Measurements from ENCODE around the gene IFNB1. TPM values are rescaled to one million over a fixed set of nuclear protein-coding genes. Genes with fewer than 3 reads are reported as not detected.

Gene IFNB1
- total RNA-seq, 1 donor from 2014 or later: not detected

DNA sequence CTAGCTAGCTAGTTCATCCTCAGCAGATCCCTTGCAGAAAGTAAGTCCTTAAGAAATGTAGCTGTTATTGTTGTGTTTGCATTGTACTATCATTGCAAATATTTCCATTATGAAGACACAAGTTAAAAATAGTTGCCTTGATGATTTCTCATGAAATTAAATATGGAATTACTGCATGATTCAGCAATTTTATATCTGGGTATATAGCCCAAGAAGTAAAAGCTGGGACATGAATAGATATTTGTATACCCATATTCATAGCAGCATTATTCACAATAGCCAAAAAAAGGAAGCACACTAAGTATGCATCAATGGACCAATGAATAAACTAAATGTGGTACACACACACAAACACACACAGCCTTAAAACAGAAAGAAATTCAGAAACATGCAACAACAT lies 6.8 kb downstream of the IFNB1 start:
- Histone ChIP-seq H3K36me3 (no peaks in the 10 kb centered on the region), H3K4me3 (no peak overlapping the region), H3K9me3 (no peaks in the 10 kb centered on the region), H3K27ac (no peak overlapping the region), H3K27me3 (no peaks in the 10 kb centered on the region), H3K4me1 (no peaks in the 10 kb centered on the region)
- DNase-seq (no peak), ATAC-seq (no peak)
- intact Hi-C loops (cut with DNase I): no loop called here
- no peak for TF ChIP-seq CTCF (IDR thresholded peaks at IDR 0.05)

DNA sequence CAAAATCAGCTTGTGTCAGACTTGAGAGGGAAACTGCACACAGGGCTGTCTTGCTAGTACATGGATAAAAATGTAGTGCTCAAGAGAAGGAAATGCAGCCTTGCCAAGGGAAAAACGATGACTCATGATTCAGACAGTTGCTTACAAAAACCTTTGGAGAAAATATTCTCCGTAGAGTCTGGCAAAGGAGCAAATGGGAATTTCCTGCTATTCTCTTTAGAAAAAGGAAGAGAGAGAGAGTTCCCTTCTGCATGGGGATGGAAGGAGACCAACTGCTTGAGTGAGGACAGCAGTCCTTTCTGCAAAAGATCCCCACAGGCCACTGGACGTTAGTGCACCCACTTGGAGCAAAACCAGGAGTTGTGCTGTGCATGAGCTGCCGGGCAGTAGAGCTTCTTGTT lies 7.6 kb downstream of the IFNB1 start:
- peak; percentile 35 for TF ChIP-seq CTCF (IDR thresholded peaks at IDR 0.05)
- no peaks in the 10 kb centered on the region for H3K9me3 ChIP-seq
- H3K4me3 ChIP-seq: no peak overlapping the region
- ATAC-seq: peak; percentile 83
- no peaks in the 10 kb centered on the region for H3K36me3 ChIP-seq
- intact Hi-C loops (cut with DNase I): no loop called here
- no peaks in the 10 kb centered on the region for H3K4me1 ChIP-seq
- H3K27me3 ChIP-seq: no peaks in the 10 kb centered on the region
- H3K27ac ChIP-seq: no peak overlapping the region
- no peak for DNase-seq

GRCh38 chr9:21060919-21061561 lies 16.7 kb downstream of the IFNB1 start:
- H3K27me3 ChIP-seq: no peaks in the 10 kb centered on the region
- intact Hi-C loops (cut with DNase I): no loop called here
- ATAC-seq: no peak
- no peak for TF ChIP-seq CTCF (IDR thresholded peaks at IDR 0.05)
- no peak overlapping the region for H3K4me3 ChIP-seq
- no peaks in the 10 kb centered on the region for H3K36me3 ChIP-seq
- no peaks in the 10 kb centered on the region for H3K4me1 ChIP-seq
- H3K27ac ChIP-seq: no peak overlapping the region
- DNase-seq: no peak
- H3K9me3 ChIP-seq: no peaks in the 10 kb centered on the region

DNA sequence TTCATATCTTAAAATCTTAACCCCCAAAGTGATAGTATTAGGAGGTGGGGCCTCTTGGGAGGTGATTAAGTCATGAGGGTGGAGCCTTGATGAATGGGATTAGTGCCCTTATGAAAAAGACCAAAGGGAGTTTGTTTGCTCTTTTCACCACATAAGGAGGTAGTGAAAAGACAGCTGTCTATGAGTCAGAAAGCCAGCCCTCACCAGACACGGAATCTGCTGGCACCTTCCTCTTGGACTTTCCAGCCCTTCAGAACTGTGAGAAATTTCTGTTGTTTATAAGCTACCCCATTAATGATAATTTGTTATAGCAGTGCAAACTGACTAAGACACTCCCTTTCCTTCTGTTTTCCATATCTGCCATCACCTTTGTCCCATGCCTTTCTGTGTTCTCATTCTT lies 20.8 kb downstream of the IFNB1 start:
- H3K27me3 ChIP-seq: no peaks in the 10 kb centered on the region
- no peaks in the 10 kb centered on the region for H3K36me3 ChIP-seq
- no peak for TF ChIP-seq CTCF (IDR thresholded peaks at IDR 0.05)
- ATAC-seq: no peak
- H3K4me3 ChIP-seq: no peak overlapping the region
- intact Hi-C loops (cut with DNase I): no loop called here
- H3K9me3 ChIP-seq: no peaks in the 10 kb centered on the region
- no peak for DNase-seq
- H3K27ac ChIP-seq: no peak overlapping the region
- no peaks in the 10 kb centered on the region for H3K4me1 ChIP-seq

DNA sequence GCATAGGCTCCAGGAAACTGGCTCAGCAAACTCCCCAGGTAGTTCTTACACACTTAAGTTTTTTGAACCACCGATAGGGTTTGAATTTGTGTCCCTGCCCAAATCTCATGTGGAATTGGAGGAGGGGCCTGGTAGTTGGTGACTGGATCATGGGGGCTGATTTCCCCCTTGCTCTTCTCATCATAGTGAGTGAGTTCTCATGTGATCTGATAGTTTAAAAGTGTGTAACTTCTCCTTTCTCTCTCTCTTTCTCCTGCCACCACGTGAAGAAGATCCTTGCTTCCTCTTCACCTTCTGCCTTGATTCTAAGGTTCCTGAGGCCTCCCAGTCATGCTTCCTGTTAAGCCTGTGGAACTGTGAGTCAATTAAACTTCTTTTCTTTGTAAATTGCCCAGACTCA lies 23.9 kb downstream of the IFNB1 start:
- Histone ChIP-seq H3K9me3 (no peaks in the 10 kb centered on the region), H3K27ac (no peak overlapping the region), H3K36me3 (no peaks in the 10 kb centered on the region), H3K27me3 (no peaks in the 10 kb centered on the region), H3K4me1 (no peaks in the 10 kb centered on the region), H3K4me3 (no peak overlapping the region)
- intact Hi-C loops (cut with DNase I): no loop called here
- no peak for TF ChIP-seq CTCF (IDR thresholded peaks at IDR 0.05)
- ATAC-seq (no peak), DNase-seq (no peak)

DNA sequence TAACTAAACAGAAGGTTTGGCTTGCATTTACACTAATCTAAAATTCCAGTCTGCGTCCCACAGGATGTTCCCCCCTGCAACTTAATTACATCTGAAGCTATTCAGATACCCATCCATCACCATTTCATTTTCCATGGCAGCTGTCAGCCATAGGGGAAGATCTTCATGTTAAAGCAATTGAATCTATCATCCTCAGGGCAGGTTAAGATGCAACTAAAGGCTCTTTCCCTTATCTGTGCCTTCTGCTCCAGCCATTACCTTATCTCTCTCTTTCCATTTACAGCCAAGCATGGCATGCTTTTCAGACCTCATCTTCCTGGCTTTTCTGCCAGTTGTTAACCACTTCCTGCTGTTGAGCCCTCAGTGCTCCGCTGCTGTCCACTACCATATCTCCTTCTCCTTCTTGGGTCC lies 30.5 kb downstream of the IFNB1 start:
- no peak for TF ChIP-seq CTCF (IDR thresholded peaks at IDR 0.05)
- H3K9me3 ChIP-seq: no peaks in the 10 kb centered on the region
- no peaks in the 10 kb centered on the region for H3K27me3 ChIP-seq
- ATAC-seq (no peak), DNase-seq (no peak)
- H3K4me3 ChIP-seq: no peak overlapping the region
- H3K4me1 ChIP-seq: no peaks in the 10 kb centered on the region
- no peaks in the 10 kb centered on the region for H3K36me3 ChIP-seq
- intact Hi-C loops (cut with DNase I): no loop called here
- no peak overlapping the region for H3K27ac ChIP-seq

Data from upper lobe of right lung (tissue), 1 donor.